Stimulated activated CD4-positive, alpha-beta T cell treated with anti-CD3 and anti-CD28 coated beads, Interleukin-12 subunit alpha, Interleukin-12 subunit beta, amount 100 ng/mL, for 24 hours (primary cell): ENCODE data around the gene NET1.
"Not testable (repeated sequence)": the region's sequence is repeated elsewhere in the genome, so short reads cannot be mapped to it uniquely, and the experiment has no call there.

Source experiments
- DNase-seq, 2 experiments: peaks; one replicate each; pipeline ENCODE4 v3.0.0-alpha.2; 2020; ENCODE audit warnings: low read depth in 2 of 2

The NET1 gene

GRCh38 chr10:5399332-5399731, 13.0 kb upstream of the NET1 start:
- DNase-seq, result no peak

- no peak for DNase-seq
These were observed 11.7 kb upstream of the NET1 start for GRCh38 chr10:5400468-5401240.

GRCh38 chr10:5402798-5403197, 9.6 kb upstream of the NET1 start:
- DNase-seq, result no peak

- no peak for DNase-seq
These were observed 7.9 kb upstream of the NET1 start, which contains the start of gene TUBAL3 for GRCh38 chr10:5404208-5405041. Gene TUBAL3, minus strand, starts transcription at chr10:5404828. Its CDS starts 36 bp downstream, at chr10:5404792.

GRCh38 chr10:5406918-5407317, 5.4 kb upstream of the NET1 start:
- DNase-seq, result no peak

- DNase-seq, result not testable (repeated sequence)
These were observed 1.6 kb upstream of the NET1 start for GRCh38 chr10:5410787-5411186.

GRCh38 chr10:5411941-5412276, 448 bp upstream of the NET1 start:
- DNase-seq, result no peak

- DNase-seq, result no peak
These were observed 918 bp downstream of the NET1 start for GRCh38 chr10:5413012-5413938.

- no peak for DNase-seq
These were observed 4.6 kb downstream of the NET1 start for GRCh38 chr10:5416981-5417380.

GRCh38 chr10:5418584-5418983, 6.2 kb downstream of the NET1 start:
- no peak for DNase-seq

- DNase-seq, result no peak
These were observed 7.2 kb downstream of the NET1 start for GRCh38 chr10:5419466-5420094.

- DNase-seq, result no peak
These were observed 11.4 kb downstream of the NET1 start for GRCh38 chr10:5423771-5424170.

- no peak for DNase-seq
These were observed 12.4 kb downstream of the NET1 start for GRCh38 chr10:5424751-5425150.

- no peak for DNase-seq
These were observed 15.8 kb downstream of the NET1 start for GRCh38 chr10:5428133-5428532.

- DNase-seq, result no peak
These were observed 20.8 kb downstream of the NET1 start for GRCh38 chr10:5433182-5433581.

- DNase-seq, result no peak
These were observed 21.8 kb downstream of the NET1 start for GRCh38 chr10:5434017-5434753.

GRCh38 chr10:5435328-5435727, 23.0 kb downstream of the NET1 start:
- DNase-seq, result no peak

- no peak for DNase-seq
These were observed 27.8 kb downstream of the NET1 start for GRCh38 chr10:5440206-5440605.

- DNase-seq, result no peak
These were observed 28.7 kb downstream of the NET1 start for GRCh38 chr10:5441106-5441505.

- DNase-seq, result no peak
These were observed 30.0 kb downstream of the NET1 start for GRCh38 chr10:5442065-5442989.
